Fibroblast of lung (primary cell): ENCODE results near the gene PCDHGB5. TPM values are rescaled to one million over a fixed set of nuclear protein-coding genes. Genes with fewer than 3 reads are reported as not detected.
"Not testable (repeated sequence)": the region's sequence is repeated elsewhere in the genome, so short reads cannot be mapped to it uniquely, and the experiment has no call there.

ENCODE experiments used
- DNase-seq, 2 donors: peaks; one replicate each; pipeline versions ENCODE4 v3.0.0 to v3.0.0-alpha.2; 2010; ENCODE audit warnings: low read depth in 2 of 2
- H2AFZ ChIP-seq: 2 replicates; pipeline ENCODE4 v1.5.1; 2012; ENCODE audit warnings: low read length, control low read depth, inconsistent platforms
- H3K27ac ChIP-seq: 2 replicates; pipeline ENCODE4 v1.5.1; 2011; ENCODE audit warnings: low read length, control low read depth; ENCODE audit not compliant: insufficient read depth
- H3K27me3 ChIP-seq: 2 replicates; pipeline ENCODE4 v1.5.1; 2011; ENCODE audit warnings: mild to moderate bottlenecking, low read length; ENCODE audit not compliant: control insufficient read depth, insufficient read depth
- H3K36me3 ChIP-seq: 2 replicates; pipeline ENCODE4 v1.5.1; 2011; ENCODE audit warnings: low read length; ENCODE audit not compliant: control insufficient read depth, insufficient read depth
- H3K4me1 ChIP-seq: 2 replicates; pipeline ENCODE4 v1.5.1; 2011; ENCODE audit warnings: low read length; ENCODE audit not compliant: control insufficient read depth, insufficient read depth; ENCODE audit errors: extremely low read depth
- H3K4me2 ChIP-seq: 2 replicates; pipeline ENCODE4 v1.5.1; 2011; ENCODE audit warnings: low read length, control low read depth; ENCODE audit not compliant: insufficient read depth; ENCODE audit errors: extremely low read depth
- H3K4me3 ChIP-seq, 4 experiments: fragments of 200-600 bp in 1 of 4; sonication (generic) in 1 of 4; replicated peaks in 1 of 4; 2 replicates each; pipeline ENCODE4 v1.5.1; 2011 to 2016; ENCODE audit warnings: low read length in 4 of 4, low read depth in 3 of 4, mild to moderate bottlenecking in 3 of 4, control low read depth in 2 of 4, inconsistent platforms in 1 of 4, mixed read lengths in 1 of 4; ENCODE audit not compliant: insufficient read depth in 1 of 4; ENCODE audit errors: control extremely low read depth in 1 of 4
- H3K79me2 ChIP-seq: 2 replicates; pipeline ENCODE4 v1.5.1; 2012; ENCODE audit warnings: mild to moderate bottlenecking, low read length, inconsistent platforms; ENCODE audit not compliant: control insufficient read depth, insufficient read depth
- H3K9ac ChIP-seq: 2 replicates; pipeline ENCODE4 v1.5.1; 2011; ENCODE audit warnings: mild to moderate bottlenecking, low read length, control low read depth; ENCODE audit not compliant: insufficient read depth
- H3K9me3 ChIP-seq: 2 replicates; pipeline ENCODE4 v1.5.1; 2012; ENCODE audit warnings: low read depth, low read length; ENCODE audit not compliant: control insufficient read depth, insufficient read depth
- H4K20me1 ChIP-seq: 2 replicates; pipeline ENCODE4 v1.5.1; 2011; ENCODE audit warnings: low read length; ENCODE audit not compliant: control insufficient read depth, insufficient read depth; ENCODE audit errors: extremely low read depth
- EZH2 ChIP-seq: IDR thresholded peaks from 2 replicates; pipeline ENCODE4 v1.5.1; 2012; ENCODE audit warnings: low read length, control low read depth, mild to moderate bottlenecking; ENCODE audit errors: missing control alignments
- polyA plus RNA-seq, 2 donors: library from polyadenylated mRNA; depleted of rRNA in 1 of 2; stranded (reverse) in 1 of 2; unstranded in 1 of 2; fragments of >200 nt; gene quantifications; 2 replicates each; pipeline ENCODE4 v1.2.1, GENCODE V29; 2011 to 2012; ENCODE audit warnings: missing spikeins in 1 of 2
- total RNA-seq: library from RNA; depleted of rRNA; stranded (reverse); fragments of >200 nt; gene quantifications from 2 replicates; pipeline ENCODE4 v1.2.1, GENCODE V29; 2014
- TF ChIP-seq, protein P1 (sequence below), 2 donors: IDR thresholded peaks in 1 of 2; conservative IDR thresholded peaks in 1 of 2; 1 replicate in 1 of 2; 2 replicates in 1 of 2; pipeline ENCODE4 v1.5.1; 2011 to 2012; ENCODE audit warnings: low read length in 2 of 2, control low read depth in 1 of 2, inconsistent platforms in 1 of 2, low read depth in 1 of 2, mild to moderate bottlenecking in 1 of 2

The PCDHGB5 gene
- total and polyA plus RNA-seq, 2 donors (not counting 1 experiment from before 2014, with no cell fraction given), result 19.6 to 21.5 TPM

DNA sequence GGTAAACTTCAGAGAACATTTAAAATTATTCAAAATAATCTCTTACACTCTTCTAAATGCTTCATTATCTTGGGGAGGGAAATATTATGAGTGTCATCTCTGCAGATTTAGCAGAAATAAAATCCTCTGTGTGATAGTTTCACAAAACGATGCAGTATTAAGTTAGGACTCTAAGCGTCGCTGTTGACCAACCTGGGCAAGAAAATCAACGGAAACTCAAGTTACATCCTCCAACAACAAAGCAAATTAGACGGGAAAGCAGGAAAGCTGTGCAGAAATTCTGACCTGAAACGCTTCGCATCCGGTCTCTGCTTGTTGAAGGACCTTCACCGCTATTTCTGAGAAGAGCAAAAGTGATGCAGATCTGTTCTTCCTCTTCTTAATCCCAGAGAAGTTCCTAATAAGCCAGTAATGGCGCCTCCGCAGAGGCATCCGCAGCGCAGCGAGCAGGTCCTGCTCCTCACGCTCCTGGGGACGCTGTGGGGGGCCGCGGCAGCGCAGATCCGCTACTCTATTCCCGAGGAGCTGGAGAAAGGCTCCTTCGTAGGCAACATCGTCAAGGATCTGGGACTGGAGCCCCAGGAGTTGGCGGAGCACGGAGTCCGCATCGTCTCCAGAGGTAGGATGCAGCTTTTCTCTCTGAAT is 24.0 kb upstream of the PCDHGB5 start, which contains the start of gene PCDHGA6:
Gene PCDHGA6, plus strand, starts transcription at position 219 of the 645 bp plus-strand sequence. Its CDS starts 193 bp downstream, at position 412.
- H3K9ac ChIP-seq, result no peak within 1 kb of the TSS
- H3K27ac ChIP-seq, result no peak within 1 kb of the TSS
- peaks cover 2% of the 10 kb centered on the region for H3K9me3 ChIP-seq
- H2AFZ ChIP-seq, result peak within 1 kb of the TSS; percentile 60
- H3K4me2 ChIP-seq, result peak within 1 kb of the TSS; percentile 59
- H3K4me3 ChIP-seq, result peak within 1 kb of the TSS; percentile 38 to 48 (median 46)
- no peaks in the 10 kb centered on the region for H3K4me1 ChIP-seq
- no peak for TF ChIP-seq EZH2
- TF ChIP-seq, protein P1, sequence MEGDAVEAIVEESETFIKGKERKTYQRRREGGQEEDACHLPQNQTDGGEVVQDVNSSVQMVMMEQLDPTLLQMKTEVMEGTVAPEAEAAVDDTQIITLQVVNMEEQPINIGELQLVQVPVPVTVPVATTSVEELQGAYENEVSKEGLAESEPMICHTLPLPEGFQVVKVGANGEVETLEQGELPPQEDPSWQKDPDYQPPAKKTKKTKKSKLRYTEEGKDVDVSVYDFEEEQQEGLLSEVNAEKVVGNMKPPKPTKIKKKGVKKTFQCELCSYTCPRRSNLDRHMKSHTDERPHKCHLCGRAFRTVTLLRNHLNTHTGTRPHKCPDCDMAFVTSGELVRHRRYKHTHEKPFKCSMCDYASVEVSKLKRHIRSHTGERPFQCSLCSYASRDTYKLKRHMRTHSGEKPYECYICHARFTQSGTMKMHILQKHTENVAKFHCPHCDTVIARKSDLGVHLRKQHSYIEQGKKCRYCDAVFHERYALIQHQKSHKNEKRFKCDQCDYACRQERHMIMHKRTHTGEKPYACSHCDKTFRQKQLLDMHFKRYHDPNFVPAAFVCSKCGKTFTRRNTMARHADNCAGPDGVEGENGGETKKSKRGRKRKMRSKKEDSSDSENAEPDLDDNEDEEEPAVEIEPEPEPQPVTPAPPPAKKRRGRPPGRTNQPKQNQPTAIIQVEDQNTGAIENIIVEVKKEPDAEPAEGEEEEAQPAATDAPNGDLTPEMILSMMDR (conservative IDR thresholded peaks at IDR 0.05 in 1 of 2, IDR thresholded peaks at IDR 0.05 in 1 of 2; ENCODE audit: low read depth in 1 of 2, low read length in 2 of 2), result peak; percentile 41 to 61
- no peaks in the 10 kb centered on the region for H3K36me3 ChIP-seq
- no peaks in the 10 kb centered on the region for H4K20me1 ChIP-seq
- peaks cover 8% of the 10 kb centered on the region for H3K27me3 ChIP-seq
- no peaks in the 10 kb centered on the region for H3K79me2 ChIP-seq
- DNase-seq, result peak; percentile 25 to 57

DNA sequence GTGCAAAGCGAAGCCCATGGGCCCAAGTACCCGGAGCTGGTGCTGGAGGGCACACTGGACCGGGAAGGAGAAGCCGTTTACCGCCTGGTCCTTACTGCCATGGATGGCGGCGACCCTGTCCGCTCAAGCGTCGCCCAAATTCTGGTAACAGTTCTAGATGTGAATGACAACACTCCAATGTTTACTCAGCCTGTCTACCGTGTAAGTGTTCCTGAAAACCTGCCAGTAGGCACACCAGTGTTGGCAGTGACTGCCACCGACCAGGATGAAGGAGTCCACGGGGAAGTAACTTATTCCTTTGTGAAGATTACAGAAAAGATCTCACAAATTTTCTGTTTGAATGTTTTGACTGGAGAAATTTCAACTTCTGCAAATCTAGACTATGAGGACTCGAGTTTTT is 23.1 kb upstream of the PCDHGB5 start:
- no peaks in the 10 kb centered on the region for H3K4me1 ChIP-seq
- H3K9me3 ChIP-seq, result peaks cover 2% of the 10 kb centered on the region
- H3K9ac ChIP-seq, result no peak overlapping the region
- peak overlapping the region in 1 of 4 experiments; percentile 48 for H3K4me3 ChIP-seq
- no peaks in the 10 kb centered on the region for H3K36me3 ChIP-seq
- no peak overlapping the region for H2AFZ ChIP-seq
- no peak for DNase-seq
- TF ChIP-seq EZH2, result no peak
- TF ChIP-seq, protein P1 (conservative IDR thresholded peaks at IDR 0.05 in 1 of 2, IDR thresholded peaks at IDR 0.05 in 1 of 2; ENCODE audit: low read depth in 1 of 2, low read length in 2 of 2), result no peak
- H3K4me2 ChIP-seq, result no peak overlapping the region
- no peaks in the 10 kb centered on the region for H3K79me2 ChIP-seq
- H4K20me1 ChIP-seq, result no peaks in the 10 kb centered on the region
- H3K27me3 ChIP-seq, result peaks cover 8% of the 10 kb centered on the region
- no peak overlapping the region for H3K27ac ChIP-seq

DNA sequence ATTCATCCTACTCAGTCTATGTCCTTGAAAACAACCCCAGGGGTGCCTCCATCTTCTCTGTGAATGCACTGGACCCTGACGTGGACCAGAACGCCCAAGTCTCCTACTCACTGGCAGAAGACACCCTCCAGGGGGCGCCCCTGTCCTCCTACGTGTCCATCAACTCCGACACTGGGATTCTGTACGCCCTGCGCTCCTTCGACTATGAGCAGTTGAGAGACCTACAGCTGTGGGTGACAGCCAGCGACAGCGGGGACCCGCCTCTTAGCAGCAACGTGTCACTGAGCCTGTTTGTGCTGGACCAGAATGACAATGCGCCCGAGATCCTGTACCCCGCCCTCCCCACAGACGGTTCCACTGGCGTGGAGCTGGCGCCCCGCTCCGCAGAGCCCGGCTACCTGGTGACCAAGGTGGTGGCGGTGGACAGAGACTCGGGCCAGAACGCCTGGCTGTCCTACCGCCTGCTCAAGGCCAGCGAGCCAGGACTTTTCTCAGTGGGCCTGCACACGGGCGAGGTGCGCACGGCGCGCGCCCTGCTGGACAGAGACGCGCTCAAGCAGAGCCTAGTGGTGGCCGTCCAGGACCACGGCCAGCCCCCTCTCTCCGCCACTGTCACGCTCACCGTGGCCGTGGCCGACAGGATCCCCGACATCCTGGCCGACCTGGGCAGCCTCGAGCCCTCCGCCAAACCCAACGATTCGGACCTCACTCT is 22.1 kb upstream of the PCDHGB5 start:
- H3K4me1 ChIP-seq, H2AFZ ChIP-seq, H3K4me3 ChIP-seq, DNase-seq, H3K36me3 ChIP-seq, H3K27me3 ChIP-seq, H3K79me2 ChIP-seq, H4K20me1 ChIP-seq, H3K9me3 ChIP-seq, H3K27ac ChIP-seq, H3K9ac ChIP-seq, H3K4me2 ChIP-seq: not testable (repeated sequence)
